ENCODE data around the gene OR6J1.
A peak's percentile ranks its signal among the peaks of the same experiment; 100 is the strongest.
"Not testable (repeated sequence)": the region's sequence is repeated elsewhere in the genome, so short reads cannot be mapped to it uniquely, and the experiment has no call there.

OR6J1 gene

GRCh38 chr14:22644305-22644635 lies at the start of gene OR6J1:
TSS of gene OR6J1 (minus strand) at chr14:22644352. CDS start at chr14:22634811, 9,541 bp downstream.
- no peak for DNase-seq (ENCODE audit: extremely low read depth in 1 of 2, low read depth in 1 of 2)

- no peak for DNase-seq (ENCODE audit: extremely low read depth in 1 of 2, low read depth in 1 of 2)
Measured at GRCh38 chr14:22692194-22692593, 48.0 kb upstream of the OR6J1 start.

DNA sequence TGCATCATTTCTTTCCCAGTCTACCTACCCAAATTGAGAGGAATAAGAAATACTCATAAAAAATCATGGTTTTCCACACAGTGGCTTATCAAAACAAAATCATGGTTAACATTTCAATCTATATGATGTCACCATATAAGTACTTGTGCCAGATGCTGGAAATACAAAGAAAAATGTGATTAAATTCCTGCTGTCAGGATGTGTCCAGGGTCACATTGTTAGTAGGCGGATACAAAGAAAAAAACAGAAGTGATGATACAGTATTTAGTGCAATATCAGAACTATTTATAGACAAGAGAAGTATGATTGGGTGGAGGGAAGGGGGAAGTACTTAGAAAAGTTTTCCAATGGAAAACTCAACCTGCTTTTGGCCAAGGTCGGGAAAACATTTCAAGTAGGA lies 47.0 kb upstream of the OR6J1 start:
- DNase-seq (ENCODE audit: extremely low read depth in 1 of 2, low read depth in 1 of 2), result no peak

DNA sequence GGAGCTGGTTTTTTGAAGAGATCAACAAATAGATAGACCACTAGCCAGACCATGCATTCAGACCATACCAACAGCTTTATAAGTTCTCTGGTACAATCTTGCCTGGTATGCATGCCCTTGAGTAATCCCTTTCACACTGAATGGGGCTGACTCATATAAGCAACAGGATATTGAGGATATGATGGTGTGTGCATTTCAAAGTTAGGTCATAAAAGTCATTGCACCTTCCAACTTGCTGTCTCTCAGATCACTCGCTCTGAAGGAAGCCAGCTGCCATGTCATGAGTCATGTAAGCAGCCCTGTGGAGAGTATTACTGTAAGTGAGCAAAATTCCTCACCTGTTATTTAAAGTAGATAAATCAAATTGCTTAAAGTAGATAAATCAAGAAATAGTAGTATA lies 45.0 kb upstream of the OR6J1 start:
- no peak for DNase-seq (ENCODE audit: extremely low read depth in 1 of 2, low read depth in 1 of 2)

DNA sequence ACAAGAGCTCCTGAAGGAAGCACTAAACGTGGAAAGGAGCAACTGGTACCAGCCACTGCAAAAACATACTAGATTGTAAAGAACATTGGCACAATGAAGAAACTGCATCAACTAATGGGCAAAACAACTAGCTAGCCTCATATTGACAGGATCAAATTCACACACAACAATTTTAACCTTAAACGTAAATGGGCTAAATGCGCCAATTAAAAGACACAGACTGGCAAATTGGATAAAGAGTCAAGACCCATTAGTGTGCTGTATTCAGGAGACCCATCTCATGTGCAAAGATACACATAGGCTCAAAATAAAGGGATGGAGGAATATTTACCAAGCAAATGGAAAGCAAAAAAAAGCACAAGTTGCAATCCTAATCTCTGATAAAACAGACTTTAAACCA lies 43.8 kb upstream of the OR6J1 start:
- not testable (repeated sequence) for DNase-seq (ENCODE audit: extremely low read depth in 1 of 2, low read depth in 1 of 2)

- DNase-seq (ENCODE audit: extremely low read depth in 1 of 2, low read depth in 1 of 2), result not testable (repeated sequence)
Measured at GRCh38 chr14:22686176-22686611, 42.0 kb upstream of the OR6J1 start.

- DNase-seq (ENCODE audit: extremely low read depth in 1 of 2, low read depth in 1 of 2), result no peak
Measured at GRCh38 chr14:22685467-22685866, 41.3 kb upstream of the OR6J1 start.

DNA sequence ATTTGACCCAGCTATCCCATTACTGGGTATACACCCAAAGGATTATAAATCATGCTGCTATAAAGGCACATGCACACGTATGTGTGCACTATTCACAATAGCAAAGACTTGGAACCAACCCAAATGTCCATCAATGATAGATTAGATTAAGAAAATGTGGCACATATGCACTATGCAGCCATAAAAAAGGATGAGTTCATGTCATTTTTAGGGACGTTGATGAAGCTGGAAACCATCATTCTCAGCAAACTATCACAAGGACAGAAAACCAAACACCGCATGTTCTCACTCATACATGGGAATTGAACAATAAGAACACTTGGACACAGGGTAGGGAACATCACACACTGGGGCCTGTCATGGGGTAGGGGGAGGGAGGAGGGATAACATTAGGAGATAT lies 39.3 kb upstream of the OR6J1 start:
- DNase-seq (ENCODE audit: extremely low read depth in 1 of 2, low read depth in 1 of 2), result not testable (repeated sequence)

DNA sequence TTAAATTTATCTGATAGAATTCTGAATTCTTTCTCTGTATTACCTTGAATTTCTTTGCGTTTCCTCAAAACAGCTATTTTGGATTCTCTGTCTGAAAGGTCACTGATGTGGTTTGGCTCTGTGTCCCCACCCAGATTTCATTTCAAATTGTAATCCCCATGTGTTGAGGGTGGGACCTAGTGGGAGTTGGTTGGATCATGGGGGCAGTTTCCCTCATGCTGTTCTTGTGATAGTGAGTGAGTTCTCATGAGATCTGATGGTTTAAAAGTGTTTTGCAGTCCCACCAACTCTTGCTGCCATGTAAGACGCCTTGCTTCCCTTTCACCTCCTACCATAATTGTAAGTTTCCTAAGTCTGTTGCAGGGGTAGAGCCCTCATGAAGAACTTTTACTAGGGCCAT lies 34.1 kb upstream of the OR6J1 start:
- no peak for DNase-seq (ENCODE audit: extremely low read depth in 1 of 2, low read depth in 1 of 2)

GRCh38 chr14:22677551-22677950 lies 33.4 kb upstream of the OR6J1 start:
- not testable (repeated sequence) for DNase-seq (ENCODE audit: extremely low read depth in 1 of 2, low read depth in 1 of 2)

DNA sequence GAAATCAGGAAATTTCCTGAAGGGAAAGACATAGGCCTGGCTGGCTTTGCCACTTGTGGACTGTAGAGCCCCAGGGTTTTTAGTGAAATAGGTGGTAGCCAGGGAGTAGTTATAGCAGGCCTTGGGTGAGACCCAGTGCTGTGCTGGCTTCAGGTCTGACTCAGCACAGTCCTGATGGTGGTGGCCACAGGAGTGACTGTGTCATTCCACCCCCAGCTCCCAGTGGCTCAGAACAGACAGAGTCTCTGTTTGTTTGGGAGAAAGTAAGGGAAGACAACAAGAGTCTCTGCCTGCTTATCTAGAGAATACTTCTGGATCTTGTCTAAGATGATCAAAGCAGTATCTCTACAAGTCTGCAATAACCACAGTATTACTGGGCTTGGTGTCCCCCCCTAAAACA lies 27.5 kb upstream of the OR6J1 start:
- peak in 1 of 2 donors; percentile 25 for DNase-seq (ENCODE audit: extremely low read depth in 1 of 2, low read depth in 1 of 2)

DNA sequence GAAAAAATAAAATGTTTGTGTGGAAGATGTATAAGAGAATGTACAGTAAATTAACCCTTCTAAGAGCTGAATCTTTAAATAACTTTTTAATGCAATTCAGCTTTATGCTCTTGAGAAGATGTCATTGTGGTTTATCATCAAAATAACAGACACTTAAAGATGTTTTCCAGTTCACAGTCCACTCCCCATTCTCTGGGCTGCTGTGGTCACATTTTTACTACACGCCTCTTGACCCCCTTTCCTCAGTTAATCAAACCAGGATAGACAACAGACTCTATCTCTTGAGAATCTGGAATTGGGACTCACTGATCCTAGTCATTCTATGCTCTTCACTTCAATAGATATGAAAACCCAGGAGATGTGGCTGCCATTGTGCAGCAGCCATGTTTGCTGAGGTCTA lies 24.7 kb upstream of the OR6J1 start:
- no peak for DNase-seq (ENCODE audit: extremely low read depth in 1 of 2, low read depth in 1 of 2)

DNA sequence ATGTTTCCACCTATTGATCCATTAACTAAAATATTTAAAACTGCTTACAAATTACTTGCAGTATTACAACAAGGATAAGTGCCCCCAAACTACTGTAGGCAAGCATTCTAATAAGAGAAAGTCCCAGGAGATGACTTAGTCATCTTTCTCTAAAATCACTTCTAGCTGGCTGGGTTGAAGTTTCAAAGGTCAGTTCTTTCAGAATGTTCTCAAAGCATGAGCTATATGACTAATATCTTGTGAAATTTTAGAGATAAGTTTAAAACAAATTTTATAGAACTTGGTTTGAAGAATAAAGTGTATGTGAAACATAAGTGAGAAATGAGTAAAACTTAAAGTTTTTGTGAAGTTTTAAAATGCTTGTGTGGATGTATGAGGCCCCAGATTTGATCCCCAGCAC lies 24.3 kb upstream of the OR6J1 start:
- no peak for DNase-seq (ENCODE audit: extremely low read depth in 1 of 2, low read depth in 1 of 2)

DNA sequence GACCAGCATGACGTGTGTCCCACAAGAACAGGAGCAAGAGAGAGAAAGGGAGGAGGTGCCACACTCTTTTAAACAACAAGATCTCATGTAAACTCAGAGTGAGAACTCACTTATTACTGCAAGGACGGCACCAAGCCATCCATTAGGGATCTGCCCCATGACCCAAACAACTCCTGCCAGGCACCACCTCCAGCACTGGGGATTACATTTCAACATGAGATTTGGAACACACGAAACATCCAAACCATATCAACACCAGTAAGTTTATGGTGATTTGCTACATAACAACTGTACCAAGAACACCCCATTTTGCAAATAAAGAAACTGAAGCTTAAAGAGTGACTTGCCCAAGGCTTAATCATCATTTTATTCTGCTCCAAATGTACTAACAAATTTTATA lies 23.7 kb upstream of the OR6J1 start:
- no peak for DNase-seq (ENCODE audit: extremely low read depth in 1 of 2, low read depth in 1 of 2)

DNA sequence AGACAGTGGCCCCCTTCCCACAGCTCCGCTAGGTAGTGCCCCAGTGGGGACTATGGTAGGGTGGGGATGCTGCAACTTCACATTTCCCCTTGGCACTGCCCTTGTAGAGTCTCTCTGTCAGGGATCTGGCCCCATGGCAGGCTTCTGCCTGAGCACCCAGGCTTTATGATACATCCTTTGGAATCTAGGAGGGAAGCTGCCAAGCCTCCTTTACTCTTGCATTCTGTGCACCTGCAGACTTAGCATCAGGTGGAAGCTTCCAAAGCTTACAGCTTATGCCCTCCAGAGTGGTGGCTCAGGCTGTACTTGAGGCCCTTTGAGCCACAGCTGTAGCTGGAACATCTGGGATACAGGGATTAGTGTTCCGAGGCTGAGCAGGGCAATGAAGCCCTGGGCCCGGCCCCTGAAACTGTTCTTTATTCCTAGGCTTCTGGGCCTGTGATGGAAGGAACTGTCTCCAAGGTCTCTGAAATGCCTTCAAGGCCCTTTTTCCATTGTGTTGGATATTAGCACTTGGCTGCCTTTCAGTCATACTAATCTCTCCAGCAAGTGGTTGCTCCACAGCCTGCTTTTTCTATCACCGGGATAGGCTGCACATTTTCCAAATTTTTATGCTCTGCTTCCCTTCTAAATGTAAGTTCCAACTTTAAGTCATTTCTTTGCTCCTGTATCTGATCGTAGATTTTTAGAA lies 22.2 kb upstream of the OR6J1 start:
- no peak for DNase-seq (ENCODE audit: extremely low read depth in 1 of 2, low read depth in 1 of 2)

DNA sequence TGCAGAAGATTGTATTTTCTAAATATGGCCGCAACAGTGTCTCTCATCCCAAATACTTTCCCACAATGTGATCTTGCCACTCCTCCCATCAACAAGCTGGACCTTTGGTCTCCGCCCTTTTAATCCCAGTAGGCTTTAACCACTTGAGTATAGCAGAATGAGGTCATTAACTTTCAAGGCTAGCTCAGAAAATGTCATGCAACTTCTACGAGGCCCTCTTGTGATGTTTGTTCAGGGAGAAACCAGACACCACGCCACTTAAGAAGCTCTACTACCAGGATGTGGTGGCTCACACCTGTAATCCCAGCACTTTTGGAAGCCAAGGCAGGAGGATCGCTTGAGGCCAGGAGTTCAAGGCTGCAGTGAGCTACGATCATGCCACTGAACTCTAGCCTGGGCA lies 20.1 kb upstream of the OR6J1 start:
- no peak for DNase-seq (ENCODE audit: extremely low read depth in 1 of 2, low read depth in 1 of 2)

- no peak for DNase-seq (ENCODE audit: extremely low read depth in 1 of 2, low read depth in 1 of 2)
Measured at GRCh38 chr14:22660654-22661053, 16.5 kb upstream of the OR6J1 start.

DNA sequence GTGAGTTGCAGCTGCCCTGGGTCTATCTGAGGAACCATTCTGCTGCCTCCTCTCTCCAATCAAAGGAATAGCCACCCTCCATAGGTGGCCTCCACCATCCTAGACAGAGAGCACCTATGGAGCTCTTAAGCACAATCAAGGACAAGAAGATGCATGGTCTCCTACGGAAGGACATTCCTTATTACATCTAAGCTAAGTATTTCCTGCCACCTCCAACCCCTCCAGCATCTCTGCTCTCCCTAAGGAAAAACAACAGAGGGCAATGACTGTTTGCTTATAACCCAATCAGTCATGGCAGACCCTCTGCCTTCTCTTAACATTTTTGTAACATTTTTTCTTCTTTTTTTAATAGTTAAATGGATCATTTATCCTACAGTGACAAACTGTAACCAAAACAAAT lies 14.8 kb upstream of the OR6J1 start:
- no peak for DNase-seq (ENCODE audit: extremely low read depth in 1 of 2, low read depth in 1 of 2)

DNA sequence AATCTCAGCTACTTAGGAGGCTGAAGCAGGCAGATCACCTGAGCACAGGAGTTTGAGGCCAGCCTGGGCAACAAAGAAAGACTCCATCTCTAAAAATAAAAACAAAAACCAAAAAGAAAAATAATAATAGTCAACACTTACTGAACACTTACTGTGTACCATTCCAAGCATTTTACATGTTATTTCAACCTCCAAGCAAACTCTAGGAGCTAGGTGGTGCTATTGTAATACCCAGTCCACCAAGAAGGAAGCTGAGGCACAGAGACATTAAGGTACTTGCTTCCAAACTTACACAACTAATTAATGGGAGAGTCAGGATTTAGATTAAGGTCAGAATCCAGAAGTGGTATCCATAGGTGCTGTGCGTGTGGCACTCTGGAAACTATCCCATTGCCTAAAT lies 13.7 kb upstream of the OR6J1 start:
- no peak for DNase-seq (ENCODE audit: extremely low read depth in 1 of 2, low read depth in 1 of 2)

- DNase-seq (ENCODE audit: extremely low read depth in 1 of 2, low read depth in 1 of 2), result no peak
Measured at GRCh38 chr14:22656945-22657731, 13.0 kb upstream of the OR6J1 start.

DNA sequence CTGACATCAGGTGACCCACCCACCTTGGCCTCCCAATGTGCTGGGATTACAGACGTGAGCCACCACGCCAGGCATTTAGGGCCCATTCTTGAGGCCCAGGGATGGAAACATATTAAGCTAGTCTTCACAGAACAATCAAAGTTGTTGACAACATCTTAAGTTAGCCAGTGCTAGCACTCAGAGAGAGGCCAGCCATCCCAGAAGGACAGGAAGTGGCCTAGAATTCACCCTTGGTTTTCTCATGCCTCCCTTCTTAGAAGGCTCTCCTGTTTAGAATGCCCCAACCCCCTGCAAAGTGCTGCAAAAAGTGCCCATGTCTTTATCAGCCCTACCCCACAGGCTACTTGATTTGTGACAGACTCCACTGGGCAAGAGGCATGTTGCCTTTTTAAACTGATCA lies 12.1 kb upstream of the OR6J1 start:
- DNase-seq (ENCODE audit: extremely low read depth in 1 of 2, low read depth in 1 of 2), result no peak

DNA sequence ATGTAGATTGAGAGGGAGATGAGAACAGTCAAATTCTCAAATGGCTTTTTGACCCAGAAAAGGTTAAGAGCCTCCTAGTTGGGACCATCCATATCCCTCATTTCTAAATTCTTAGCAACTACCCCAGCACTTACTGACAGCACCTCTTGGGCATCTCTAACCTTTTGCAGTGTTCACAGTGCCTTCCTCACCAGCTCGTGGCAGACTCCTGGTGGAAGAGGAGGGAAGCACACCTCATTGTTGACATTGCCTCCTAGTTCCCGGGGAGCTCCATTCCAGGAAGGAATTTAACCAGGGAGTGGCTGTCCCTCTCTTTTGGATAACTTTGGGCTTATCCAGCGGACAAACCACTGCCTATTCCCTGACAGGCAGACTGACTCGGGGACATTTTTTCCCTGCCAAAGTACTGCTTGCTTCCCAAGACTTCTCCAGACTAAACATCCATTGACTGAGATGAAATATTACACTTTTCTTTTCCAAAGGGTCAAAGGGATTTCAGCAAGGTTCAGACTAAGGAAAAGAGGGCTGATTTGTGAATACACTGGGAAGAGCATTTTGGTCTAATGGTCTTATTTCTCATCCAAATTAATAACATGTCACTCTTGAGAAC lies 9.0 kb upstream of the OR6J1 start:
- DNase-seq (ENCODE audit: extremely low read depth in 1 of 2, low read depth in 1 of 2), result peak in 1 of 2 donors; percentile 20

Data from stimulated activated CD8-positive, alpha-beta memory T cell treated with anti-CD3 and anti-CD28 coated beads, Interleukin-7, amount 100 ng/mL, for 48 hours (primary cell).